ENCODE data around the gene PHYKPL. TPM values are rescaled to one million over a fixed set of nuclear protein-coding genes. Genes with fewer than 3 reads are reported as not detected.

The PHYKPL gene
- total and polyA plus RNA-seq, 7 donors: 26.0 to 121 (median 47.6) TPM

- Histone ChIP-seq H3K27me3 (no peaks in the 10 kb centered on the region), H3K4me1 (peaks cover 0 to 25% (median 22%) of the 10 kb centered on the region in 4 donors), H3K36me3 (peaks cover 44 to 76% (median 61%) of the 10 kb centered on the region in 4 donors), H3K9me3 (no peaks in the 10 kb centered on the region), H3K27ac (no peak overlapping the region), H3K4me3 (no peak overlapping the region)
- TF ChIP-seq CTCF (IDR thresholded peaks at IDR 0.05) (no peak), POLR2AphosphoS5 (IDR thresholded peaks at IDR 0.05) (no peak), EP300 (IDR thresholded peaks at IDR 0.05) (no peak), POLR2A (IDR thresholded peaks at IDR 0.05) (no peak)
- intact Hi-C loops (cut with DNase I): loop anchor here (5.0 to 10.0 kb wide), 2 partner anchors 56 to 1346 kb away; partner anchors contain the start of genes NHP2 and RUFY1
- peak; percentile 40 for DNase-seq
- WGBS, 2 donors: 55 to 70% methylated on average over 5 of the region's 5 CpGs
These were observed 23.9 kb downstream of the PHYKPL start for GRCh38 chr5:178208540-178209227.

- Histone ChIP-seq H3K9me3 (no peaks in the 10 kb centered on the region), H3K27me3 (no peaks in the 10 kb centered on the region), H3K4me3 (no peak overlapping the region), H3K4me1 (peaks cover 0 to 28% (median 22%) of the 10 kb centered on the region in 4 donors), H3K27ac (no peak overlapping the region), H3K36me3 (peaks cover 44 to 68% (median 58%) of the 10 kb centered on the region in 4 donors)
- WGBS, 2 donors: 17 to 70% methylated on average over 1 of the region's 1 CpG
- TF ChIP-seq CTCF (IDR thresholded peaks at IDR 0.05): no peak
- no peak for TF ChIP-seq POLR2AphosphoS5 (IDR thresholded peaks at IDR 0.05)
- no peak for TF ChIP-seq EP300 (IDR thresholded peaks at IDR 0.05)
- no peak for TF ChIP-seq POLR2A (IDR thresholded peaks at IDR 0.05)
- intact Hi-C loops (cut with DNase I): loop anchor here (5.0 to 10.0 kb wide), 2 partner anchors 56 to 1347 kb away; partner anchors contain the start of genes NHP2 and RUFY1
- peak; percentile 46 for DNase-seq
These were observed 24.7 kb downstream of the PHYKPL start for GRCh38 chr5:178207917-178208280.

- no peaks in the 10 kb centered on the region for H3K9me3 ChIP-seq
- no peaks in the 10 kb centered on the region for H3K27me3 ChIP-seq
- H3K36me3 ChIP-seq: peaks cover 40 to 62% (median 53%) of the 10 kb centered on the region in 4 donors
- H3K4me1 ChIP-seq: peaks cover 0 to 28% (median 22%) of the 10 kb centered on the region in 4 donors
- peak overlapping the region in 2 of 4 donors; percentile 93 to 97 for H3K27ac ChIP-seq
- TF ChIP-seq POLR2AphosphoS5 (IDR thresholded peaks at IDR 0.05) (peak in 1 of 4 donors; percentile 19), POLR2A (IDR thresholded peaks at IDR 0.05) (no peak)
- DNase-seq: peak; percentile 62
- 30 to 68% methylated on average over 5 of the region's 5 CpGs for WGBS, 2 donors
- no peak overlapping the region for H3K4me3 ChIP-seq
- intact Hi-C loops (cut with DNase I): loop anchor here (5.0 to 10.0 kb wide), 2 partner anchors 55 to 1347 kb away; partner anchors contain the start of genes NHP2 and RUFY1
These were observed 25.3 kb downstream of the PHYKPL start for GRCh38 chr5:178207183-178207916.

- Histone ChIP-seq H3K4me1 (peaks cover 0 to 28% (median 22%) of the 10 kb centered on the region in 4 donors), H3K27ac (peak overlapping the region; percentile 93 to 97 (median 96)), H3K36me3 (peaks cover 31 to 53% (median 45%) of the 10 kb centered on the region in 4 donors), H3K27me3 (no peaks in the 10 kb centered on the region), H3K9me3 (no peaks in the 10 kb centered on the region), H3K4me3 (peak overlapping the region; percentile 71 to 99 (median 86))
- intact Hi-C loops (cut with DNase I): loop anchor here (5.0 to 10.0 kb wide), 2 partner anchors 54 to 1348 kb away; partner anchors contain the start of genes NHP2 and RUFY1
- WGBS, 2 donors: 33 to 39% methylated on average over 12 of the region's 12 CpGs
- DNase-seq: peak; percentile 65
- TF ChIP-seq CTCF (IDR thresholded peaks at IDR 0.05) (no peak), EP300 (IDR thresholded peaks at IDR 0.05) (no peak)
These were observed 26.2 kb downstream of the PHYKPL start for GRCh38 chr5:178206166-178207101.
